GM18951 (cell line): Measurements from ENCODE around the gene SIN3B.

Experiments used
- POLR2A ChIP-seq: IDR thresholded peaks from 4 replicates; pipeline ENCODE4 v1.6.1; 2011; ENCODE audit warnings: mild to moderate bottlenecking; ENCODE audit not compliant: insufficient read length, insufficient read depth; ENCODE audit errors: extremely low read depth
- in situ Hi-C: fragments of 300-500 bp; cut with MboI; formaldehyde crosslinking; loops from one replicate; pipeline ENCODE4 v1.12.0; 2022; ENCODE audit warnings: low sequenced_read_pairs, mixed read lengths, inconsistent platforms; ENCODE audit not compliant: unreplicated experiment

Gene SIN3B

DNA sequence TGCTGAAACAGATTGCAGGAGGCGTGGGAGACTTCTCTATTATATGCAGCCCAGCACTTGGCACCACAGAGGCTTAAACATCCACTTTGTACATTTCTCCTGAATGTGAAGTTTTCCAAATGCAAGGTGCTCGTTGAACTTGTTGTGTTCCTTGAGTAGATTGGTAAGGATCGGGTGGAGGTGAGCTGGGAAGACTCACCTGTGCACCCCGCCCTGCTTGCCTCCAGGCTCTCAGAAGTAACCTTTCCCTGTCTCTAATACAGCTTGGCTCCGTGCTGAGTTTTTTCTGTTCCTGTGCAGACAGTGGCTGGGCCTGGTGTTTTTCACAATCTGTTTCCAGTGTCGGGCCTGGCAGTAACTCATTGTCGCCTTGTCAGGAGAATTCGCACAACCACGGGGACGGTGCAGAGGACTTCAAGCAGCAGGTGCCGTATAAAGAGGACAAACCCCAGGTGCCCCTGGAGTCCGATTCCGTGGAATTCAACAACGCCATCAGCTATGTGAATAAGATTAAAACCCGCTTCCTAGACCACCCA is 12.3 kb downstream of the SIN3B start:
- in situ Hi-C loops, result no loop called here
- TF ChIP-seq POLR2A, result no peak

DNA sequence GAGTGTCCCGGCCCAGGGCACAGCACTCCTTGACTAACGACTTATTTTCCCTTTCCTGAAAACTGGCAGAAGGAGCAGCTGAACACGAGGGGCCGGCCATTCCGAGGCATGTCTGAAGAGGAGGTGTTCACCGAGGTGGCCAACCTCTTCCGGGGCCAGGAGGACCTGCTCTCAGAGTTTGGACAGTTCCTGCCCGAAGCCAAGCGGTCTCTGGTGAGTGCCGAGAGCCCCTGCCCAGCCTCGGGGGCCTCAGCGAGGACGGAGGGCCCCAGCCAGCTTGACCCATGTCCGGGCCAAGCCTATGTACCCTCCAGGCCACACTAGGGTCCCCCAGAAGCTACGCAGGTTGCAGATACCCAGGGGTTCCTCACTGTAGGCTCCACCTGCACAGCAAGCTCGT is 17.7 kb downstream of the SIN3B start:
- in situ Hi-C loops, result no loop called here
- no peak for TF ChIP-seq POLR2A

DNA sequence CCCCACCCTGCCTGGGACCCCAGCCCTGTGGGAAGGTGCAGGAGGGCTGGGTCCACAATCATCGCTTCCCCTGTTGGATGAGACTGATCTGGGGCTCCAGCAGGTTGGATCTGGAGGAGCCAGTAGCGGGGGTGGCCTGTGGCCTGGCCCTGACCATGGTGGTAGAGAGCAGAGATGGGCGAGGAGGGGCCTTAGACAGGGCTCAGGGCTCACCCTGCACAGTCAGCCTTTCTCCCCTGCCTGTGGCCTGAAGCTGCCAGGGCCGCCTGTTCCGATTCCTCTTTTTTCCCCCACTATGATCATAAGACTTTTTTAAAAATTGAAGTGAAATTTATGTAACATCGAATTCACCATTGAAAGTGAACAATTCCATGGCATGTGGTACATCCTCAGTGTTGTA is 18.2 kb downstream of the SIN3B start:
- no peak for TF ChIP-seq POLR2A
- in situ Hi-C loops, result no loop called here

DNA sequence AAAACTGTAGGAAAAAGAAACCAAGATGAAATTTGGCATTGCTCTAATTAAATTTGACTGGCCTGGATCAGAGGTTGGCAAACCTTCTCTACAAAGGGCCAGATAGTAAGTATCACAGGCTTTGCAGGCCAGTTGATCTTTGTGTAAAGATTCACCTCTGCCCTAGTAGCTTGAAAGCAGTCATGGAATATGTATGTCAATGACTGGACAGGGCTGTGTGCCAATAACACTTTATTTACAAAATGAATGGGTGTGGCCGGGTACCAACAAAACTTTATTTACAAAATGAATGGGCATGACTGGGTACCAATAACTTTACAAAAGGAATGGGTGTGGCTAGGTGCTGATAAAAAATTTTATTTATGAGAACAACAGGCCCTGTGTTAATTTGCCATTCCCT is 20.0 kb downstream of the SIN3B start:
- TF ChIP-seq POLR2A, result no peak
- in situ Hi-C loops, result no loop called here

DNA sequence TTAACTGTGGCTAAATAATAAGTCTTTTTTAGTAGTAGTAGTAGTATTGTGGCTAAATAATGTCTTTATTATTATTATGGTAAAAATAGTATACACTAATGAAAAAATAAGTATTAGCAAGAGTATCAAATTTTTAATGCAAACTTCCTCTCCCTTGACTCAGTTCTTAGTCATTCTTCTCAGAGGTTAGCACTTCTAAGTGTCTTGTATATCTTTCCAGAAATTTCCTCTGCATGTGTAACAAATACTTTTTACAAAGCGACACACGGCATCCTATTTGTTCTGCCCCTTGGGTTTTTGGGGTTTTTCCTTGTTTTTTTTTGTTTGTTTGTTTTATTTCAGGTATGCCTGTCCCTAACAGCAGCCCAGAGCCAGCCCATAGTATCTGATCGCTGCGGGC is 20.9 kb downstream of the SIN3B start:
- in situ Hi-C loops, result no loop called here
- TF ChIP-seq POLR2A, result no peak

DNA sequence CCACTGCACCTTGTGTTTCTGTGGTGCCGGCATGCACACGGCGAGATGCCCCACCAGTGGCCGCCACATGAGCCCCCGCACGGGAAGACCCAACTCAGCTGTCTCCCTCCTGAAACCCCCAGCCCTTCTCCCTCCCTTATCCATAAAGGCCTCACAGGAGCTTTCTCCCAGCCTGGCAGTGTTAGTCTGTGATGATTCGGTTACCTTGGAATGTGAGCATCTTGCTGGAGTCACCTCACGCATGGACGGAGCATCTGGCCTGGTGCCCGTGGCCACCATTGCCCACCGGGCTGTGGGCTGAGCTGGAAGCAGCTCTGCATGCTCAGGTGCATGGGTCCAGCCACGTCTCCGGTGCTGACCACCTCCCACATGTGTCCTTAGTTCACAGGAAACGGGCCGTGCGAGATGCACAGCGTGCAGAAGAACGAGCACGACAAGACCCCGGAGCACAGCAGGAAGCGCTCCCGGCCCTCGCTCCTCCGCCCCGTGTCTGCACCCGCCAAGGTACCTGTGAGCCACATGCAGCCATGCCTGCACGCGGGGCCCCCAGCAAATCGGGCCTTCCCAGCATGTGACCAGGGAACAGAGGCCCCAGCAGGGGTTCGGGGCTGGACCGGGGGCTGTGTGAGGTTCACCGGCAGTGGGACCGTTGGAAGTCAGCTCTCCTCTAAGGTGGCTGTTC is 22.0 kb downstream of the SIN3B start:
- TF ChIP-seq POLR2A, result no peak
- in situ Hi-C loops, result no loop called here

DNA sequence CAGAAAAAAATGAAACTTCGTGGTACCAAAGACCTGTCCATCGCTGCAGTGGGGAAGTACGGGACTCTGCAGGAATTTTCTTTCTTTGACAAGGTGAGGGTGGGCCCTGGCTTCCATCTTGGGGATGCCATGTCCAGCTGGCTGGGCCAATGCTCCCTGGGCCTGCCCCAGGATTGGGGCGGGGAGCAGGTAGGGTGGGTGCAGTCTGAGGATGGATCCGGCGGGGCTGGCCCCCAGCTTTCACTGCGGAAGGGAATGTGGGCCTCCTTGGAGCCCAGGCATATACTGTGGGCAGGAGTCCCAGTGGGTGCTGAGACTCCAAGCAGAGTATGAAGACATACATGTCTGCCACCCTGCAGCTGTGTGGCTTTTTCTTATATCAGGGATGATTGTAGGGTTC is 23.9 kb downstream of the SIN3B start:
- no peak for TF ChIP-seq POLR2A
- in situ Hi-C loops, result no loop called here

DNA sequence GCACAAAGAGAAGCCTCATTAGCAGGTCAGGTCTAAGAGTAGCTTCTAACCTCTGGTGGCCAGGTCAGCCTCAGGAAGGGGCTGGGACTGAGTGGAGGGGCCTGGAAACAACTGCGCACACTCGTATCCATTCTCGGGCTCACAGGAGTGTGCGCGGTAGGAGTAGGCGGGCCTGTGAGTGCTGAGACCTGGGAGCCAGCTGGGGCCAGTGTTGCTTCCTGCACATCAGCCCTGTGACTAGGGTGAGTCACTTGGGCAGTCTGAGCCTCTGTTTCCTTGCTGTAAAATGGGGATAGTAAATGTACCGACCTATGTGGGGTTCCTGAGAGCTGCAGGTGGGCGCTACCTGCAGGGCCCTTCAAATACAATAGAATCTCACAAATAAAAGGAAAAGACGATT is 26.9 kb downstream of the SIN3B start:
- TF ChIP-seq POLR2A, result no peak
- in situ Hi-C loops, result no loop called here

DNA sequence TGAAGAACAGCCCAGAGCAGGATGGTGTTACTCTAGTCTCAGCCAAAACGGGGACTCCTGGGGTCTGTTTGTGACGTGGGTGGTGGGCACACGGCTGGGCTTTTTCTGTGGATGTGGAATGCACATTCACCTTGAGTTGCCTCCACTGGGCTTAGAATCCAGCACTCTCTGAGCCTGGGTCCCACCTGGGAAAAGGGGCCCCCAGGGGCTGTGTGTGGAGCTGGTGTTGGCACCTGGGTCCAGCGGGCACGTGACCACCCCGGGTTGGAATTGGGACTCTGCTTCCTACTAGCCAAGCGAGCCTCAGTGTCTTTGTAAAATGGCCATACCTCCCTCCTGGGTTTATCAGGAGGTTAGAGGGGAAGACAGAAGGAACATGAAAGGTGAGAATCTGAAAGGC is 30.4 kb downstream of the SIN3B start:
- TF ChIP-seq POLR2A, result no peak

DNA sequence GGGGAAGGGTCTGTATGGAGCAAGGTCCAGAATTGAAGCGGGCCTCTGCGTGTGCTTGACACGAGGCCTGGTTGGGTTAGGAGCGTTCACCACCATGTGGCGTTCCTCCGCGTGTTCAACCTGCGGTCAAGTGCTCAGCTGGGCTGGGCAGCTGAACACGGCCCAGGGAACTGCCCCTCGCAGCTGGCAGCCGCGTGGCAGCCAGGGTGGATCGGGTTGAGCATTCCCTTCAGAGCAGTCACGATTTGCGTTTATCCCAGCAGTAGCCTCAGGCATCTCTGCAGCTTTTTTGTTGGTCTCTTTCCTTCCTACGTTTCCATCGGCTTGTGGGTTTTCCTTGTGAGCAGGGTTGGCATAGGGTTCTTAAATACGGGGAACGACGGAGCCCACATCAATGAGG is 30.9 kb downstream of the SIN3B start:
- in situ Hi-C loops, result no loop called here
- no peak for TF ChIP-seq POLR2A

More for the DNA sequence above, 30.4 kb downstream of the SIN3B start:
- in situ Hi-C loops, result no loop called here

DNA sequence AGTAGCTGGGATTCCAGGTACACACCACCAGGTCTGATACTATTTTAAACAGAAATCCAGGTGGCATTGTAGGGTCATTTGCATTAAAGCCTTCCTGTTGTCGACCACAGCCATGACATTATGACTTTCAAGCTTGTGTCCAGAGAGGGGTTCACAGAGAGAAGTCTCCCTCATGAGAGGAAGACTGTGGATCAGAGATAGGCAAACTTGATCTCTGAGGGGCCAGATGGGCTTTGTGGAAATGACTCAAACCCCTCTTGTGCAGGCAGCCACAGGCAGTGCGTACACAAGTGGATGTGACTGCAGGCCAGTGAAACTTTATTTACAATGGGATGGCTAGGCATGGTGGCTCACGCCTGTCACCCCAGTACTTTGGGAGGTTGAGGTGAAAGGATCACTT is 31.8 kb downstream of the SIN3B start:
- in situ Hi-C loops, result no loop called here
- no peak for TF ChIP-seq POLR2A

DNA sequence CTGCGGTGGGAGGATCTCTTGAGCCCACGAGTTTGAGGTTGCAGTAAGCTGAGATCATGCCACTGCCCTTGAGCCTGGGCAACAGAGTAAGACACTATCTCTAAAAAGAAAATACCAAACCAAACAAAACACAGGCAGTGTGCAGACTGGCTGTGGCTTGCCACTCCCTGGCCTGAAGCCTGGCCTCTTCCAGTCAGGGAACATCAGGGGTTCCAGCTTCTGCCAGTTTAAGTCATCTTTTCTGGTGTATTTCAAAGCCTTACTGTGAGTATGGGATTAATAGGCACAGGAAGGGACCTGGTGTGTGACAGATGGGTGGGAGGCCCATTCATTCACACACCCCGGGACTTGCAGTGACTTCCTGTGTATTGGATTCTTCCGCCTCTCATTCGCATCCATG is 32.6 kb downstream of the SIN3B start:
- in situ Hi-C loops, result no loop called here
- TF ChIP-seq POLR2A, result no peak

DNA sequence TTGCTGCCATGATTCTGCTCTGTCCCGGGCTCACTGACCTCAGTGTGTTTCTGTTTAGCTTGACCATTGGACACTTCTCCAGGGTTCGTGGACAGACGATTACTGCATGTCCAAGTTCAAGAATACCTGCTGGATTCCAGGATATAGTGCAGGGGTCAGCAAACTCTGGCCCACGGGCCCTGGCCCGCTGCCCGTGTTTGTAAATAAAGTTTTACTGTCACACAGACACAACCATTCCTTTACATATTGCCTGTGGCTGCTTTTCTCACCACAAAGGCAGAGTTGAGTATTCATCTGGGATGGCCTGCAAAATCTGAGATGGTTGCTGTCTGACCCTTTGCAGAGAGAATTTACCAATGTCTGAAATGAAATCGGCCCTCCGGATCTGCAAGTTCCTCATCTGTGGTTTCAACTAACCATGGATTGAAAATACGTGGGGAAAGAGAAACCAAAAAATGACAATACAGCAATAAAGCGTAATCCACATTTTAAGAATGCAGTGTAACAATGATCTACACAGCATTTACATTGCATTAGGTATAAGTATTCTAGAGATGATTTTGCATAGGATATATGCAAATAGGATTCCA is 33.7 kb downstream of the SIN3B start:
- TF ChIP-seq POLR2A, result no peak
- in situ Hi-C loops, result no loop called here

DNA sequence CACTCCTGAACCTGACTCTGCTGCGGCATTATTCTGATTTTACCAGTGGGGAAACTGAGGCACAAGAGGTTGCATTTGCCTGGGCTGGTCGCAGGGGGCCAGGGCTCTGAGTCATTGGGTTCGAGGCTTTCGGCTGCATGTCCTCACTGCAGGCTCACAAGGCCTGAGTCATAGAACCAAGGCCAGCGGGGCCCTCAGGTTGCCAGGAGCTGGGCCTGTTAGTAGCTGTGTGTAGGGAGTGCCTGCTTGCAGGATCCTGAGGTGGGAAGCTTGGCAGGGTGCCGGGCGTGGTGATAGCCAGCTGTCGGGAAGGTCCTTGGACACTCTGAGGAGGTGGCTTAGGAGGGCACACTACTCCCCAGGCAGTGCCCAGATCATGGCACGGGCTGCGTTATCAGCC is 38.0 kb downstream of the SIN3B start:
- in situ Hi-C loops, result no loop called here
- no peak for TF ChIP-seq POLR2A
